Measurements from ENCODE around the gene UHMK1. TPM values are rescaled to one million over a fixed set of nuclear protein-coding genes. Genes with fewer than 3 reads are reported as not detected.

The UHMK1 gene
- total RNA-seq, 1 experiment from 2014 or later: 177 TPM

Other genes with a start within 250 kb of the UHMK1 start
- gene SPATA46, start 121.0 kb upstream of the UHMK1 start, total RNA-seq (2014; rRNA removed; shearing (Covaris generic)): not detected in 2 replicates
- gene C1orf226, start 116.1 kb upstream of the UHMK1 start, total RNA-seq (2014; rRNA removed; shearing (Covaris generic)): 0.37 and 6.0 TPM in 2 replicates
- gene SH2D1B, start 85.7 kb upstream of the UHMK1 start, total RNA-seq (2014; rRNA removed; shearing (Covaris generic)): not detected in 2 replicates
- gene UAP1, start 63.9 kb downstream of the UHMK1 start, total RNA-seq (2014; rRNA removed; shearing (Covaris generic)): 159 and 168 TPM in 2 replicates
- 52.7 and 62.8 TPM in 2 replicates for gene DDR2, start 134.6 kb downstream of the UHMK1 start, total RNA-seq (2014; rRNA removed; shearing (Covaris generic))